NCI-H2171 treated with DMSO at 0.1 percent for 48 hours (cell line): ENCODE results near the gene MGAT5.

Source experiments
- DNase-seq: peaks from one replicate; lab custom pipeline; 2025; lab: John Stamatoyannopoulos, UW

Gene MGAT5

GRCh38 chr2:134369220-134369902, 115.5 kb downstream of the MGAT5 start:
- peak; percentile 27 for DNase-seq

DNA sequence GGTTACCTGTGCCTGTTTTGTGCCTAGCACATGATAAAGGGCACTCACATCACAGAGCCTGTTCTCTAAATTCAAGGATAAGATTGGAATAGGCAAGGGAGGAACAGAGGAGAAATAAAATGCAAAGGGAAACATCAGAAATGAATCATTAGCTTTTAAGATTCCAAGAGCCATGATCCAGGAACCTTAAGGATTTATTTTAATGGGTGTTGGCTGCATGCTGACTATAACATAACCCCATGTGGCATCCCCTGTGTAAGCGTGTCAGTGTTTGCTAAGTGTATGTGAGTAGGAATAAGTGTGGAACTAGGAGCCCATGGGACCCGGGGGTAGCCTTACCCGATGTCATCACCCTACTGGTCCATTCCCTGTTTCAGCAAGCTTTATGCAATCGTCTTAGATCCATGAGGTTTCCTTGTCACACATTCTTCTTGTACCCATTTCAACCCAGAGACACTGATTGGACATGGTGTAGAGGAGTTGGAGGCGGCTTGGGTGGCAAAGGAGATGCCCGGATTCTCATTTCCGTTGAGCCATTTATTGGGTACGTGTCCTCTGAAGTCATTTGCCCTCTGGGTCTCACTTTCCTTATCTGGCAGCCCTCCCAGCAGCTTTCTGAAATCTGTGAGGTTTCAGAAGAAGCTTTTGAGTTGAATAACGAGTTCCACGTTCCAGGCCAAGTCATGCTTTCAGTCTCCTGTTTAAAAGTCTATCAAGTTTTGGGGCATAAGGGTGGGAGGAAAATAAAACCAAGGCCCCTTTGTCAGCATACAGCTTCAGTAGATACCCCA, 117.0 kb downstream of the MGAT5 start:
- no peak for DNase-seq

DNA sequence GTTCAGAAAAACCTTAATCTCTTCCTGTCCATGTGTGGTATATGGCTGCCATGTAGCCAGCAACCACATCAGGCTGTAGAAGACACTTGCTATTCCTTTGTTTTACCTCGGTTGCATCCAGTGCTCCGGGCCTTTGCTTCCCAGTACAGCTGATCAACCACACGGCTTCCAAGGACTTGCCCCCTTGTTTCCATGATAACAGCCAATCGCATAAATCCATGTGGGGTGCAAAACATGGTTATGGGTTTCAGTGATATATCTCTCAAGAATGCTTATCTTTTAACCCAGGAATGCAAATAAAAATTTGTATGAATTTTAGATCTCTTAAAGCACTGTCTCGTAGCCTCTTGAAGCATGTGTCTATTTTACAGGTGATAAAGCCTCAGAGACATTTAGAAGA, 118.3 kb downstream of the MGAT5 start:
- no peak for DNase-seq

- no peak for DNase-seq
Measured at GRCh38 chr2:134372611-134373131, 118.8 kb downstream of the MGAT5 start.

DNA sequence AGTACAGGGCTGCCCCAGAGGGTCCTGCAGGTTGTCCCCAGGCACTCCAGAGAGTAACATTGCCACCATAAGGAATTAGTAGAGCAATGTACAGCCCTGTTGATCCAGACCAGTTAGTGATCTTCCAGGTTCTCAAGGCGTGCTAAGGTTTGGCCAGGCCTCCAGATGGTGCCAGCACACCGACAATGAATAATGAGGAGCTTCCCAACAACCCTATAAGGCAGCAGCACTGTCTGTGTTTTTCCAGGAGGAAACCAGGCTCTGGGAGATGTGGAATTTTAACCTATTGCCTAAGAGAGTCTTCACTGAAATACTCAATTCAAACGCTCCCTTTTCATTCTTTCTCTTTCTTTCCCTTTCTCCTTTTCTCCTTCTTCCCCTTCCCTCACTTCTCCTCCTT, 122.1 kb downstream of the MGAT5 start:
- DNase-seq: peak; percentile 86

DNA sequence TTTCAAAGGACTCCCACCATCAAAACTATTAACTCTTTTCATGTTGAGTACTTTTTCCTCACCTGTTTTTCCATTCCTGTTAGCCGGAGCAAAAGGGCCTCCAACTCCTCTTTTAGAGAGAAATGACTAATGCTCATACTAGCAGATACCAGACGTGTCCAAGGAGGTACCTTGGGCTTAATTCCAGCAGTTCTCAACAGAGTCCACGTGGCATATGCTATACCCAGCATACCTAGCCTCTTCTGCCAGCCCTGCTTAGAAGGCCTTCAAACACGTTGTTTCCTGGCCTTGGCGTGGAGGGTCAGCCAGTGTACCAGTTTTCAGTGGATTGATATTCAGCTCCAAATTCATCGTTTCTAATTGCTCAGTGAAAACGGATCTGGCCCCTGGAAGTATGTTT, 123.9 kb downstream of the MGAT5 start:
- no peak for DNase-seq

- no peak for DNase-seq
Measured at GRCh38 chr2:134379293-134379692, 125.4 kb downstream of the MGAT5 start.

DNA sequence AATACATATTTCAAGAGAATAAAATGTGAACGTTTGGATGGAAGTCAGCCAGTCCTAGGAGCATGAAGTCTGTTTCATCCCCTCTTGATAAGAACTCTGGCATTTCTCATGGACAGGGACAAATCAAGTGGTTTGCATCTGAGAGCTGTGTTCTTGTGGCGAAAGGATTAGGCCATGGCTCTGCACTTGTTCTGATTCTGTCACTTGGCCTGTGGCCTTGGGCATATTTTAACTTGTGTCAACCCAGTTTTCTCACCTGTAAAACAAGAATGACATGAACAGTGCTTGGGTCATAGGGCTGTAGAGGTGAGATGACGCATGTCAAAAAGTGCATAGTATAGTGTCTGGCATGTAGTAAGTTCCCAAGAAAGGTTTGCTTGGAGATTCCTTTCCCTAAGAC, 125.8 kb downstream of the MGAT5 start:
- DNase-seq: no peak

GRCh38 chr2:134381141-134381540, 127.3 kb downstream of the MGAT5 start:
- DNase-seq: no peak

DNA sequence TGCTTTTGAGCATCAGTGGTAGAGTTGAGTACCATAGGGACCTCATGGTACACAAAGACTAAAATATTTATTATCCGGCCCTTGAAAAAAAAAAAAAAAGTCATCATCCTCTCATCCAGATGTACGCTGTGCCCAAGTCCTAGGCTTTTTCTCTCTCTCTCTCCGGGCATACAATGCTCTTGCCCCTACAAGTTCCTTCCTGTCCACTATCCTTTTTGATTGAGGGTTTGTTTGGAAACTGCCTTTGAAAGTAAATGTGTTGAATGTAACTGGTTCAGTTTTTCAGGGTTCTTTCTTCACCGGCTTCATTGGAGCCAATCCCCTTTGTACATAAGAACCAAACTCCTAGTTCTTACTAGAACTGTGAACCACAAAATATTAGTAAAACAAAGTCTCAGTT, 130.3 kb downstream of the MGAT5 start:
- DNase-seq: no peak

DNA sequence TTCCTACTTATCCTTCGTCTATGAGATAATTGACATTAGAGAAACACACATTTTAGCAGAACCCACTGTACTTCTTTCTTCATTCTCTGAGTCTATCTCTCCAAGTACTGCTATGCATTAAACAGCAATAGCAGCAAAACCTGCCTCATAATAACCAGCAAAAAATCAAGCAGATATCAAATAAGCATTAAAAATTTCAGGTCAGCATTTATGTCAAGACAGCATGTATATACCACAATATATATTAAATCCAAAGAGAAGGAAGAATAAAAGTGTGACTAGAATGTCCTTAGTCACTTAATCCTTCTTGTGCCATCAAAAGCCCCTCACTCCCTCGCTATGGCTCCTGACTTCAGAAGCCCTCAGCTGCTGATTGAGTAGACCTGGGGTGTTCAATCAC, 131.3 kb downstream of the MGAT5 start:
- no peak for DNase-seq

DNA sequence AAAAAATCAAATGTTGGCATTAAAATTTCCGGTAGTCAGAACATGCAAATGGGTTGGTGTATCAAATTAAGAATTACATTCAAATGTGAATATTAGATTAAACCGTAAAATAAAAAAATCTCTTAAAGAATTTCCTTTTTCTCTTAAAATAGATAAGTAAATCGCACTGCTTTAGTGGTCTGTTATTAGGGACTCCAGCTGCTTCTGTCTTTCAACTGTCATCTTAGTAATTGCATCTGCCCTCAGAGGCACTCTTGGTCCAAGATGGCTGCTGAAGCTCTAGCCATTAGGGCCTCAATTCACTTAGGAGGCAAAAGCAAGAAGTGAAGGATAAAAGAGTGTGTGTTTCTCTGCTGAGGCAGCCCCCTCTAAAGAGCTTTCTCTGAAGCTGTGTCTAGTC, 132.4 kb downstream of the MGAT5 start:
- DNase-seq: no peak

DNA sequence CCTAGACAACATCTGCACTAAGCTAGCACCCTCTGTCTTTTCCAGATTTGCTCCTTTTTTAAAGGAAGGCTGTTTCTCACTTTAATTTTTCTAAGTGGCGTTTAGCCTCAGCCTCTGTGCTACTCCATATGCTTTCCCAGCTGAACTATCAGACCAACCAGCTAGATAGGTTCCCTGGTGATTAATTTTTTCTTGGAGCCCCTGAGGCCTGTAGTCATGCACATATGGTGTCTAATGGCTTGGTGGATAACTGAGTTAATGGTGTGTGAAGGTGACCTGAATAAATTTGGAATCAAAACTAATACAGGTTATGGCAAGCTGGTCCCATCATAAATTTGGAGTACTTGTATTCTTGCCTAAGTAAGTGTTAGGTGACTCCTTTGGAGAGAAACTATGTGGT, 135.5 kb downstream of the MGAT5 start:
- peak; percentile 99 for DNase-seq

GRCh38 chr2:134391751-134392160, 137.9 kb downstream of the MGAT5 start:
- no peak for DNase-seq

- no peak for DNase-seq
Measured at GRCh38 chr2:134392442-134393074, 138.7 kb downstream of the MGAT5 start.

DNA sequence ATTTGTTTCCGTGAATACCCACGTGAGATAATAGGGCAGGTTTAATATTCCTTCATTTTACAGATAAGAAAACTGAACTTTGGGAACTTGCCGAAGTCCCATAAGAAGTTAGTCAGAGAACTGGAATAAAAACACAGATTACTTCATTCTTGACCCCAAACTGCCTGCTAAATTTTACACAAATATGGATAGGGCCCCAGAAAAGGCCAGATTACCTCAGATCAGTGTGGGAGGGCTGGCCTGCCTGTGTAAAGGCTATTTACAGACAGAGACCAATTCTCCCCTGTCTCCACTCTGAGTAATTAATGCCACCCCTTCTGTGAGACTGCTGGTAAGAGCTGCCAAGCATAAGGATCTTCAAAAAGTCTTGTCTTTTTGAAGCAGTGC, 139.2 kb downstream of the MGAT5 start:
- DNase-seq: no peak

DNA sequence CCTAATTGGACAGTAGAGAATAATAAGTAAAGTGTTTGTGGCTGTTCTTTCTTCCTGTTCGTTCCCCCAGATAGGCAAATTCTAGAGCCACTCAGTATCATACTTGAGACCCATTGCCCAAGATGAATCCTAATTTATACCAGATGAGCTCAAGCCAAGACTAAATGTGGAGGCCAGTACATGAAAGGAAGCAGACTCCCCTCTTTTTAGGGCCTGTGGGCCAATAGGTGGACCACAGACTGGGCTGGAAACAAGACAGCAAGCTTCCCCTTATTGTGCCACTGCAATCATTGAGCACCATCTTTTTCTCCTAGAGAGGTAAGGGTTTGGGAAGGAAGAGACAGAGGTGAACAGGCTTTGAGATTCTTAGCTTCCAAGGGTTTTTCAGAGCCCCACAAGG, 141.9 kb downstream of the MGAT5 start:
- DNase-seq: no peak

GRCh38 chr2:134396493-134396892, 142.6 kb downstream of the MGAT5 start:
- DNase-seq: no peak

DNA sequence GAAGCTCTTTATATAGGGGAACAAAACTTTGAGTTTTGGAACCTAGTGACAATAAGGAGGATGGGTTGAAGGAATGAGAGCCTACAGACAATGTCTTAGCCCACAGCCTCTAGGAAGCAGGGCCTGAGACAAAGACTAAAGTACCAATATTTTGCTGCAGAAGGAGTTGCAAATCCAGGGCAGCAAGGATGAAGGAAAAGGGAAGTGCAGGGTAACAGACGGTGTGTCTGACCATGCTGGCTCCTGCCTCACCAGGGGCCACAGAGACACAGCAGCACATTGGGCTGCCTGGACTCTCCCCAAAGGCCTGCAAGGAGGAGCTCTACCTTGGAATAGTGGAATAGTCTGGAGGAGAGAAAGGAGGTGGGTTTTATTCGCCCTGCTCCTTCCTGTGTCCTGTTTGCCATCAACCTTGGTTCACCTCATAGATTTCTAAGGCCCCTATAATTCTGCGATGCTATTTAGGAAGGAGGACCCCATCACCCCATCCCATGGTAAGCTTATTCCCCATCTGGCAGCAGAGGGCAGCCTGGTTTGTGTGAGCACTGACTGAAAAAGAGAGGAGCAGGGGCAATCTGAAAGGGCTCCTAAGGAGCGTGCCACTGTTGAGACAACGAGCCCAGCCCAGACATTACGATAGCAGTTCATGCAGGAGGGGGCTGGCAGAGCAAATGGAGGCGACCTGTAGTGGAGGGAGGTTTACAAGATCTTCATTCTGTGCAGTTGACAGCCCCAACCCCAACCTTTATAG, 143.4 kb downstream of the MGAT5 start:
- no peak for DNase-seq

GRCh38 chr2:134398300-134398699, 144.4 kb downstream of the MGAT5 start:
- DNase-seq: no peak

- no peak for DNase-seq
Measured at GRCh38 chr2:134399096-134399495, 145.2 kb downstream of the MGAT5 start.

- DNase-seq: peak; percentile 17
Measured at GRCh38 chr2:134401081-134401497, 147.2 kb downstream of the MGAT5 start.
